Hepatocyte (in vitro differentiated cells): ENCODE measurements around the gene ALDH1L1.

Experiments used
- EZH2 ChIP-seq: fragments of 200-600 bp; sonication (generic); IDR thresholded peaks from 2 replicates; pipeline ENCODE4 v1.6.1; 2016; ENCODE audit warnings: antibody characterized with exemption, mild to moderate bottlenecking, borderline replicate concordance
- TF ChIP-seq, protein P1 (sequence below): fragments of 200-600 bp; sonication (generic); IDR thresholded peaks from 2 replicates; pipeline ENCODE4 v1.5.1; 2016; ENCODE audit warnings: antibody characterized with exemption, mild to moderate bottlenecking; ENCODE audit not compliant: poor library complexity

DNA sequence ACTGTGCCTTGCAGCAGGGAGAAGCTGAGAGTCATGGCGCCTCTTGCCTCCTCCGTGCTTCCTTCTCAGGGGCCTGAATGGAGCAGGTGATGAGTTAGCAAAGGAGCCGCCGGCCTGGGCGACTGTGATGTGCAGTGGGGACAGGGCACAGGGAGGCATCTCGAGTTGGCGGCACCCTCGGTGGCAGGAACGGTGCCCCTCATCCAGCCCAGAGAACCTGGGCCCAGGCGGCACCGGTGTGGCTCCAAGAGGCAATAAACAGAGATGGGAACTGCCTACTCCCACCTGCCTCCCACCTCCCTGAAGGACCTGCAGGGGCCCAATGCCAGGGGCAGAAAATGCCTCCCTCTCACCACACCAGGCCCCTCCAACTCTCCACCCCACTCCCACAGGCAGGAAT, 102.6 kb downstream of the ALDH1L1 start:
- TF ChIP-seq, protein P1, sequence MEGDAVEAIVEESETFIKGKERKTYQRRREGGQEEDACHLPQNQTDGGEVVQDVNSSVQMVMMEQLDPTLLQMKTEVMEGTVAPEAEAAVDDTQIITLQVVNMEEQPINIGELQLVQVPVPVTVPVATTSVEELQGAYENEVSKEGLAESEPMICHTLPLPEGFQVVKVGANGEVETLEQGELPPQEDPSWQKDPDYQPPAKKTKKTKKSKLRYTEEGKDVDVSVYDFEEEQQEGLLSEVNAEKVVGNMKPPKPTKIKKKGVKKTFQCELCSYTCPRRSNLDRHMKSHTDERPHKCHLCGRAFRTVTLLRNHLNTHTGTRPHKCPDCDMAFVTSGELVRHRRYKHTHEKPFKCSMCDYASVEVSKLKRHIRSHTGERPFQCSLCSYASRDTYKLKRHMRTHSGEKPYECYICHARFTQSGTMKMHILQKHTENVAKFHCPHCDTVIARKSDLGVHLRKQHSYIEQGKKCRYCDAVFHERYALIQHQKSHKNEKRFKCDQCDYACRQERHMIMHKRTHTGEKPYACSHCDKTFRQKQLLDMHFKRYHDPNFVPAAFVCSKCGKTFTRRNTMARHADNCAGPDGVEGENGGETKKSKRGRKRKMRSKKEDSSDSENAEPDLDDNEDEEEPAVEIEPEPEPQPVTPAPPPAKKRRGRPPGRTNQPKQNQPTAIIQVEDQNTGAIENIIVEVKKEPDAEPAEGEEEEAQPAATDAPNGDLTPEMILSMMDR, result no peak
- TF ChIP-seq EZH2, result no peak
